HepG2 (cell line): ENCODE data around the gene APCDD1L. TPM values are rescaled to one million over a fixed set of nuclear protein-coding genes. Genes with fewer than 3 reads are reported as not detected.
A peak's percentile ranks its signal among the peaks of the same experiment; 100 is the strongest.

Source experiments
- ARNT ChIP-seq: fragments of 450-650 bp; IDR thresholded peaks from 2 replicates; pipeline ENCODE4 v1.6.1; 2017
- CREB1 ChIP-seq, 2 experiments: fragments of 450-650 bp in 1 of 2; IDR thresholded peaks; 2 replicates each; pipeline ENCODE4 v1.6.1; 2016 to 2017; ENCODE audit warnings: control low read depth in 1 of 2, mild to moderate bottlenecking in 1 of 2, missing compliant biosample characterization in 1 of 2, missing genetic modification characterization in 1 of 2
- GATAD1 ChIP-seq: IDR thresholded peaks from 2 replicates; pipeline ENCODE4 v1.6.1; 2016; ENCODE audit warnings: missing genetic modification reagents, missing compliant biosample characterization
- HOXA5 ChIP-seq: sonication (generic); formaldehyde crosslinking; IDR thresholded peaks from 2 replicates; pipeline ENCODE4 v1.4.0; 2020; ENCODE audit warnings: missing genetic modification reagents
- IRX3 ChIP-seq: sonication (generic); formaldehyde crosslinking; IDR thresholded peaks from 2 replicates; pipeline ENCODE4 v1.8.1; 2023; ENCODE audit warnings: mild to moderate bottlenecking, low read depth, missing genetic modification reagents, borderline replicate concordance
- KLF11 ChIP-seq: IDR thresholded peaks from 2 replicates; pipeline ENCODE4 v1.6.1; 2016; ENCODE audit warnings: missing compliant biosample characterization
- MYNN ChIP-seq: sonication (generic); formaldehyde crosslinking; IDR thresholded peaks from 2 replicates; pipeline ENCODE4 v1.4.0; 2020; ENCODE audit warnings: mild to moderate bottlenecking, low read depth, missing genetic modification reagents
- NFIB ChIP-seq: sonication (generic); formaldehyde crosslinking; IDR thresholded peaks from 2 replicates; pipeline ENCODE4 v1.9.0; 2021; ENCODE audit warnings: missing genetic modification reagents, mild to moderate bottlenecking, borderline replicate concordance
- STAG1 ChIP-seq: sonication (generic); formaldehyde crosslinking; IDR thresholded peaks from 2 replicates; pipeline ENCODE4 v1.4.0; 2020; ENCODE audit warnings: missing genetic modification reagents
- ZFP36L1 ChIP-seq: sonication (generic); formaldehyde crosslinking; IDR thresholded peaks from 2 replicates; pipeline ENCODE4 v1.8.0; 2022; ENCODE audit warnings: mild to moderate bottlenecking, missing genetic modification reagents, moderate library complexity
- ZIK1 ChIP-seq: sonication (generic); formaldehyde crosslinking; IDR thresholded peaks from 2 replicates; pipeline ENCODE4 v1.5.0; 2020; ENCODE audit warnings: mild to moderate bottlenecking, low read depth, missing genetic modification reagents, borderline replicate concordance
- ZNF446 ChIP-seq: sonication (generic); formaldehyde crosslinking; IDR thresholded peaks from 2 replicates; pipeline ENCODE4 v1.5.0; 2020; ENCODE audit warnings: mild to moderate bottlenecking, missing genetic modification reagents
- ZNF598 ChIP-seq: sonication (generic); formaldehyde crosslinking; IDR thresholded peaks from 2 replicates; pipeline ENCODE4 v1.5.1; 2020; ENCODE audit warnings: mild to moderate bottlenecking, missing genetic modification reagents, borderline replicate concordance
- polyA plus RNA-seq, 8 experiments: library from polyadenylated mRNA; depleted of rRNA in 3 of 8; stranded (reverse) in 7 of 8; unstranded in 1 of 8; fragments of >200 nt; fragmentation: Illumina TruSeq in 4 of 8; extraction: Trizol in 4 of 8; gene quantifications; 2 replicates each; pipeline versions ENCODE4 v1.2.1 to v1.2.3, GENCODE V29; 2011 to 2016; ENCODE audit warnings: low read depth in 4 of 8, missing spikeins in 1 of 8, mixed read lengths in 1 of 8; ENCODE audit not compliant: insufficient read depth in 1 of 8
- total RNA-seq, 5 experiments: library from RNA; depleted of rRNA; stranded (reverse); fragments of >200 nt; fragmentation: Illumina TruSeq; extraction: Trizol; gene quantifications; 2 replicates each; pipeline ENCODE4 v1.2.3, GENCODE V29; 2016; ENCODE audit warnings: low read depth in 1 of 5
- TF ChIP-seq, protein P1 (sequence below): sonication (generic); formaldehyde crosslinking; IDR thresholded peaks from 2 replicates; pipeline ENCODE4 v1.4.0; 2020; ENCODE audit warnings: missing genetic modification reagents
- TF ChIP-seq, protein P2 (sequence below): sonication (generic); formaldehyde crosslinking; IDR thresholded peaks from 2 replicates; pipeline ENCODE4 v1.4.0; 2020; ENCODE audit warnings: mild to moderate bottlenecking, missing genetic modification reagents
- TF ChIP-seq, protein P3 (sequence below): sonication (generic); formaldehyde crosslinking; IDR thresholded peaks from 2 replicates; pipeline ENCODE4 v1.4.0; 2020; ENCODE audit warnings: missing genetic modification reagents, low read depth, mild to moderate bottlenecking, borderline replicate concordance
- TF ChIP-seq, protein P4 (sequence below): sonication (generic); formaldehyde crosslinking; IDR thresholded peaks from 2 replicates; pipeline ENCODE4 v1.8.0; 2022; ENCODE audit warnings: missing genetic modification reagents, low read depth, mild to moderate bottlenecking, borderline replicate concordance

The APCDD1L gene
- total and polyA plus RNA-seq, 2 of the 13 experiments (the other 11 are each of a cell fraction or from before 2014, with no cell fraction given), result not detected

DNA sequence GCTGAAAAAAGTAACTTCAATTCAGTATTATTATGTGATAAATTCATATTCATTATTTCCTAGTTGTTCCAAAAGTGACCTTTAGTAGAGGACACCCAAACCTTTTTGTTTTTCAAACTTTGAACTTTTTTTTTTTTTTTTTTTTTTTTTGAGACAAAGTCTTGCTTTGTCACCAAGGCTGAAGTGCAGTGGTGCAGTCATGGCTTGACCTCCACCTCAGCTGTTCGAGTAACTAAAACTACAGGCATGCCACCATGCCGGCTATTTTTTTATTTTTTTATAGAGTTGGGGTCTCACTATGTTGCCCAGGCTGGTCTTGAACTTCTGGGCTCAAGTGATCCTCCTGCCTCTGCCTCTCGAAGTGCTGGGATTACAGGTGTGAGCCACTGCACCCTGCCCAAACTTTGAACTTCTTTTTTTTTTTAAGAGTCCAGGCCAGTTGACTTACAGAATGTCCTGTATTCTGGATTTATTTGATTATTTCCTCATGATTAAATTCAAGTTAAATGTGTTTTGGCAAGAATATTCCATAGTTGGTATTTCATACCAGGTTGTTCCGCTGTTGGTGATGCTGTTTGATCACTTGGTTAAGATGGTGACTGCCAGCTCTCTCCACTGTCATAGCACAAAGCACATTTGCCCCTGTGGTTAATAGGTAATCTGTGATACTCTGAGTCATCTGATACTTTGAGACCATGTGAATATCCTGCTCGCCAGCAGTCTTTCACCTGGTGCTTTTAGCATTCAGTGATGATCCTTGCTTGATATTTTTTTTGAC, 78.1 kb downstream of the APCDD1L start (continued):
- TF ChIP-seq, protein P1, sequence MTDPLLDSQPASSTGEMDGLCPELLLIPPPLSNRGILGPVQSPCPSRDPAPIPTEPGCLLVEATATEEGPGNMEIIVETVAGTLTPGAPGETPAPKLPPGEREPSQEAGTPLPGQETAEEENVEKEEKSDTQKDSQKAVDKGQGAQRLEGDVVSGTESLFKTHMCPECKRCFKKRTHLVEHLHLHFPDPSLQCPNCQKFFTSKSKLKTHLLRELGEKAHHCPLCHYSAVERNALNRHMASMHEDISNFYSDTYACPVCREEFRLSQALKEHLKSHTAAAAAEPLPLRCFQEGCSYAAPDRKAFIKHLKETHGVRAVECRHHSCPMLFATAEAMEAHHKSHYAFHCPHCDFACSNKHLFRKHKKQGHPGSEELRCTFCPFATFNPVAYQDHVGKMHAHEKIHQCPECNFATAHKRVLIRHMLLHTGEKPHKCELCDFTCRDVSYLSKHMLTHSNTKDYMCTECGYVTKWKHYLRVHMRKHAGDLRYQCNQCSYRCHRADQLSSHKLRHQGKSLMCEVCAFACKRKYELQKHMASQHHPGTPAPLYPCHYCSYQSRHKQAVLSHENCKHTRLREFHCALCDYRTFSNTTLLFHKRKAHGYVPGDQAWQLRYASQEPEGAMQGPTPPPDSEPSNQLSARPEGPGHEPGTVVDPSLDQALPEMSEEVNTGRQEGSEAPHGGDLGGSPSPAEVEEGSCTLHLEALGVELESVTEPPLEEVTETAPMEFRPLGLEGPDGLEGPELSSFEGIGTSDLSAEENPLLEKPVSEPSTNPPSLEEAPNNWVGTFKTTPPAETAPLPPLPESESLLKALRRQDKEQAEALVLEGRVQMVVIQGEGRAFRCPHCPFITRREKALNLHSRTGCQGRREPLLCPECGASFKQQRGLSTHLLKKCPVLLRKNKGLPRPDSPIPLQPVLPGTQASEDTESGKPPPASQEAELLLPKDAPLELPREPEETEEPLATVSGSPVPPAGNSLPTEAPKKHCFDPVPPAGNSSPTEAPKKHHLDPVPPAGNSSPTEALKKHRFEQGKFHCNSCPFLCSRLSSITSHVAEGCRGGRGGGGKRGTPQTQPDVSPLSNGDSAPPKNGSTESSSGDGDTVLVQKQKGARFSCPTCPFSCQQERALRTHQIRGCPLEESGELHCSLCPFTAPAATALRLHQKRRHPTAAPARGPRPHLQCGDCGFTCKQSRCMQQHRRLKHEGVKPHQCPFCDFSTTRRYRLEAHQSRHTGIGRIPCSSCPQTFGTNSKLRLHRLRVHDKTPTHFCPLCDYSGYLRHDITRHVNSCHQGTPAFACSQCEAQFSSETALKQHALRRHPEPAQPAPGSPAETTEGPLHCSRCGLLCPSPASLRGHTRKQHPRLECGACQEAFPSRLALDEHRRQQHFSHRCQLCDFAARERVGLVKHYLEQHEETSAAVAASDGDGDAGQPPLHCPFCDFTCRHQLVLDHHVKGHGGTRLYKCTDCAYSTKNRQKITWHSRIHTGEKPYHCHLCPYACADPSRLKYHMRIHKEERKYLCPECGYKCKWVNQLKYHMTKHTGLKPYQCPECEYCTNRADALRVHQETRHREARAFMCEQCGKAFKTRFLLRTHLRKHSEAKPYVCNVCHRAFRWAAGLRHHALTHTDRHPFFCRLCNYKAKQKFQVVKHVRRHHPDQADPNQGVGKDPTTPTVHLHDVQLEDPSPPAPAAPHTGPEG (CRISPR knock-in tag), result no peak
- no peak for TF ChIP-seq HOXA5 (CRISPR knock-in tag)
- TF ChIP-seq IRX3, result no peak
- TF ChIP-seq CREB1 (IDR thresholded peaks at IDR 0.05), result peak; percentile 55
- TF ChIP-seq CREB1 (CRISPR knock-in tag; IDR thresholded peaks at IDR 0.05), result peak; percentile 45; the same call in 1 of the 2 replicates
- TF ChIP-seq KLF11 (CRISPR knock-in tag), result no peak
- no peak for TF ChIP-seq ZIK1 (CRISPR knock-in tag)
- TF ChIP-seq, protein P2, sequence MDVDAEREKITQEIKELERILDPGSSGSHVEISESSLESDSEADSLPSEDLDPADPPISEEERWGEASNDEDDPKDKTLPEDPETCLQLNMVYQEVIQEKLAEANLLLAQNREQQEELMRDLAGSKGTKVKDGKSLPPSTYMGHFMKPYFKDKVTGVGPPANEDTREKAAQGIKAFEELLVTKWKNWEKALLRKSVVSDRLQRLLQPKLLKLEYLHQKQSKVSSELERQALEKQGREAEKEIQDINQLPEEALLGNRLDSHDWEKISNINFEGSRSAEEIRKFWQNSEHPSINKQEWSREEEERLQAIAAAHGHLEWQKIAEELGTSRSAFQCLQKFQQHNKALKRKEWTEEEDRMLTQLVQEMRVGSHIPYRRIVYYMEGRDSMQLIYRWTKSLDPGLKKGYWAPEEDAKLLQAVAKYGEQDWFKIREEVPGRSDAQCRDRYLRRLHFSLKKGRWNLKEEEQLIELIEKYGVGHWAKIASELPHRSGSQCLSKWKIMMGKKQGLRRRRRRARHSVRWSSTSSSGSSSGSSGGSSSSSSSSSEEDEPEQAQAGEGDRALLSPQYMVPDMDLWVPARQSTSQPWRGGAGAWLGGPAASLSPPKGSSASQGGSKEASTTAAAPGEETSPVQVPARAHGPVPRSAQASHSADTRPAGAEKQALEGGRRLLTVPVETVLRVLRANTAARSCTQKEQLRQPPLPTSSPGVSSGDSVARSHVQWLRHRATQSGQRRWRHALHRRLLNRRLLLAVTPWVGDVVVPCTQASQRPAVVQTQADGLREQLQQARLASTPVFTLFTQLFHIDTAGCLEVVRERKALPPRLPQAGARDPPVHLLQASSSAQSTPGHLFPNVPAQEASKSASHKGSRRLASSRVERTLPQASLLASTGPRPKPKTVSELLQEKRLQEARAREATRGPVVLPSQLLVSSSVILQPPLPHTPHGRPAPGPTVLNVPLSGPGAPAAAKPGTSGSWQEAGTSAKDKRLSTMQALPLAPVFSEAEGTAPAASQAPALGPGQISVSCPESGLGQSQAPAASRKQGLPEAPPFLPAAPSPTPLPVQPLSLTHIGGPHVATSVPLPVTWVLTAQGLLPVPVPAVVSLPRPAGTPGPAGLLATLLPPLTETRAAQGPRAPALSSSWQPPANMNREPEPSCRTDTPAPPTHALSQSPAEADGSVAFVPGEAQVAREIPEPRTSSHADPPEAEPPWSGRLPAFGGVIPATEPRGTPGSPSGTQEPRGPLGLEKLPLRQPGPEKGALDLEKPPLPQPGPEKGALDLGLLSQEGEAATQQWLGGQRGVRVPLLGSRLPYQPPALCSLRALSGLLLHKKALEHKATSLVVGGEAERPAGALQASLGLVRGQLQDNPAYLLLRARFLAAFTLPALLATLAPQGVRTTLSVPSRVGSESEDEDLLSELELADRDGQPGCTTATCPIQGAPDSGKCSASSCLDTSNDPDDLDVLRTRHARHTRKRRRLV (CRISPR knock-in tag), result no peak
- no peak for TF ChIP-seq STAG1 (CRISPR knock-in tag)
- no peak for TF ChIP-seq ARNT
- 0 out of 2 replicates have a peak, but pooled peaks have one; percentile 37 for TF ChIP-seq ZFP36L1 (CRISPR knock-in tag)
- no peak for TF ChIP-seq MYNN
- no peak for TF ChIP-seq NFIB (CRISPR knock-in tag)
- TF ChIP-seq ZNF446 (CRISPR knock-in tag), result no peak
- 0 out of 2 replicates have a peak, but pooled peaks have one; percentile 4 for TF ChIP-seq GATAD1
- no peak for TF ChIP-seq ZNF598 (CRISPR knock-in tag)
- TF ChIP-seq, protein P3, sequence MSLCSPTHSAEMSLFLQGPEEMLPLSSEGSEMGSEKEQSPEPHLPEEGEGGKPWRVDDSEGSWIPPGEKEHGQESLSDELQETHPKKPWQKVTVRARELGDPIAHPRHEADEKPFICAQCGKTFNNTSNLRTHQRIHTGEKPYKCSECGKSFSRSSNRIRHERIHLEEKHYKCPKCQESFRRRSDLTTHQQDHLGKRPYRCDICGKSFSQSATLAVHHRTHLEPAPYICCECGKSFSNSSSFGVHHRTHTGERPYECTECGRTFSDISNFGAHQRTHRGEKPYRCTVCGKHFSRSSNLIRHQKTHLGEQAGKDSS (CRISPR knock-in tag), result no peak
- TF ChIP-seq, protein P4, sequence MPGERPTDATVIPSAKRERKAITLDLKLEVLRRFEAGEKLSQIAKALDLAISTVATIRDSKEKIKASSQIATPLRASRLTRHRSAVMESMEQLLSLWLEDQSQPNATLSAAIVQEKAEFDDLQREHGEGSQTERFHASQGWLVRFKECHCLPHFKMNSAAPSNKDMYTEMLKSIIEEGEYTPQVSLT (CRISPR knock-in tag), result no peak
